DND-41 (cell line): Measurements from ENCODE around the gene ZIC4.

Source experiments
- CTCF ChIP-seq: IDR thresholded peaks from 2 replicates; pipeline ENCODE4 v1.5.1; 2012; ENCODE audit warnings: borderline replicate concordance, low read length, moderate library complexity, mild to moderate bottlenecking; ENCODE audit not compliant: poor library complexity, severe bottlenecking; ENCODE audit errors: extremely low read depth
- EZH2 ChIP-seq: IDR thresholded peaks from 3 replicates; pipeline ENCODE4 v1.6.1; 2012; ENCODE audit warnings: borderline replicate concordance, low read depth, mild to moderate bottlenecking, moderate library complexity, low read length, inconsistent platforms; ENCODE audit not compliant: severe bottlenecking

GRCh38 chr3:147449669-147450068 is 43.3 kb upstream of the ZIC4 start:
- TF ChIP-seq CTCF (no peak), EZH2 (no peak)
